GM12878 (cell line): Measurements from ENCODE around the gene IGF2BP2. TPM values are rescaled to one million over a fixed set of nuclear protein-coding genes. Genes with fewer than 3 reads are reported as not detected.

Source experiments
- EP300 ChIP-seq, 2 experiments: fragments of 150-350 bp in 1 of 2; IDR thresholded peaks; 2 replicates each; pipeline ENCODE4 v1.6.1; 2011 to 2012; ENCODE audit warnings: low read depth in 2 of 2, low read length in 2 of 2, borderline replicate concordance in 1 of 2, improper control_type of control experiment in 1 of 2, inconsistent platforms in 1 of 2; ENCODE audit not compliant: control insufficient read depth in 1 of 2
- SIN3A ChIP-seq: IDR thresholded peaks from 2 replicates; pipeline ENCODE4 v1.6.1; 2012; ENCODE audit warnings: low read depth, low read length, improper control_type of control experiment
- SIX5 ChIP-seq: IDR thresholded peaks from 2 replicates; pipeline ENCODE4 v1.6.1; 2011; ENCODE audit warnings: mild to moderate bottlenecking, low read depth, low read length, moderate library complexity; ENCODE audit not compliant: severe bottlenecking
- TCF7 ChIP-seq: IDR thresholded peaks from 2 replicates; pipeline ENCODE4 v1.6.1; 2014; ENCODE audit warnings: antibody characterized with exemption, borderline replicate concordance
- ZBED1 ChIP-seq: IDR thresholded peaks from 2 replicates; pipeline ENCODE4 v1.6.1; 2016; ENCODE audit warnings: borderline replicate concordance
- polyA plus RNA-seq, 11 experiments: library from polyadenylated mRNA; depleted of rRNA in 4 of 11; unstranded in 6 of 11; stranded (reverse) in 5 of 11; fragments of >200 nt; fragmentation: Nextera tagmentation in 4 of 11; fragmentation: Illumina TruSeq in 1 of 11; extraction: Ambion mirVana in 4 of 11; extraction: Trizol in 1 of 11; gene quantifications; 1 replicate in 1 of 11; 2 replicates in 10 of 11; pipeline versions ENCODE4 v1.2.1 to v1.2.3, GENCODE V29; 2011 to 2016; ENCODE audit warnings: inconsistent platforms in 2 of 11, missing spikeins in 2 of 11, low read depth in 1 of 11
- total RNA-seq, 4 experiments: library from RNA; depleted of rRNA in 3 of 4; stranded (reverse); fragments of >200 nt in 3 of 4; fragmentation: Illumina TruSeq in 1 of 4; extraction: Trizol in 1 of 4; gene quantifications; 2 replicates each; pipeline versions ENCODE4 v1.2.1 to v1.2.3, GENCODE V29; 2013 to 2021
- TF ChIP-seq, protein P1 (sequence below): IDR thresholded peaks from 2 replicates; pipeline ENCODE4 v1.6.1; 2012; ENCODE audit warnings: improper control_type of control experiment, low read depth, low read length; ENCODE audit not compliant: insufficient replicate concordance
- TF ChIP-seq, protein P2 (sequence below): fragments of 450-650 bp; IDR thresholded peaks from 2 replicates; pipeline ENCODE4 v1.6.1; 2017; ENCODE audit warnings: mild to moderate bottlenecking, moderate library complexity
- TF ChIP-seq, protein P3 (sequence below): fragments of 450-650 bp; IDR thresholded peaks from 2 replicates; pipeline ENCODE4 v1.6.1; 2016; ENCODE audit warnings: mild to moderate bottlenecking
- TF ChIP-seq, protein P4 (sequence below): fragments of 450-650 bp; IDR thresholded peaks from 2 replicates; pipeline ENCODE4 v1.6.1; 2018; ENCODE audit warnings: mild to moderate bottlenecking, low read depth, moderate library complexity; ENCODE audit not compliant: partially characterized antibody

IGF2BP2 gene
- total and polyA plus RNA-seq, 10 of the 15 experiments (the other 5 are each of a cell fraction or from before 2014, with no cell fraction given) = 0.25 to 0.72 TPM; not detected in 8

DNA sequence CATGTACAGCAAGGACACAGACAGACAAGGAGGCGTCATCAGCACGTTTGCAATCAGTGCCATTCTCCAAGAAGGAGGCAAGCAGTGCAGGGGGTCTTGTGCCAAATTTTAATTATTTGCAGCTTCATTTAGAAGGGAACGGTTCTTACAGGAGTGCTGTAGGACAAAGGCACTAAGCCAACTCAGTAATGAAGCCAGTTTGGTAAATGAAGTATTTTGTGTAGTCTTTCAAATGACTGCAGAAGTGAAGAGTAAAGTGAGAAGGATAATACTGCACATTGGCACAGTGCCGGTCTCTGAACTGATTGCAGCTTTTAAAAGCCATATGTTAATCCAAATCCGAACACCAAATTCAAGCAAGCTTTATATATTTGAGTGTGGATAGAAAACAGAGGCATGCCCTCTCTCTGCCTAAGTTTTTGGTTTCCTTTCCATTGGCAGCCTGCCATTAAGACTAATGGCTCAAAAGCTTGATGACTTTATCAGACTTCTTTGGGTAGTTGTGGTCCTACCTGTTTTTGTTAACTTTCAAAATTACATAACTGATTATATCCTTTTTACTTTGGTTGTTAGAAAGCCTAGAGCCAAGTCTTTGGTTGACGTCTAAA is 137.5 kb downstream of the IGF2BP2 start (continued):
- TF ChIP-seq, protein P1, sequence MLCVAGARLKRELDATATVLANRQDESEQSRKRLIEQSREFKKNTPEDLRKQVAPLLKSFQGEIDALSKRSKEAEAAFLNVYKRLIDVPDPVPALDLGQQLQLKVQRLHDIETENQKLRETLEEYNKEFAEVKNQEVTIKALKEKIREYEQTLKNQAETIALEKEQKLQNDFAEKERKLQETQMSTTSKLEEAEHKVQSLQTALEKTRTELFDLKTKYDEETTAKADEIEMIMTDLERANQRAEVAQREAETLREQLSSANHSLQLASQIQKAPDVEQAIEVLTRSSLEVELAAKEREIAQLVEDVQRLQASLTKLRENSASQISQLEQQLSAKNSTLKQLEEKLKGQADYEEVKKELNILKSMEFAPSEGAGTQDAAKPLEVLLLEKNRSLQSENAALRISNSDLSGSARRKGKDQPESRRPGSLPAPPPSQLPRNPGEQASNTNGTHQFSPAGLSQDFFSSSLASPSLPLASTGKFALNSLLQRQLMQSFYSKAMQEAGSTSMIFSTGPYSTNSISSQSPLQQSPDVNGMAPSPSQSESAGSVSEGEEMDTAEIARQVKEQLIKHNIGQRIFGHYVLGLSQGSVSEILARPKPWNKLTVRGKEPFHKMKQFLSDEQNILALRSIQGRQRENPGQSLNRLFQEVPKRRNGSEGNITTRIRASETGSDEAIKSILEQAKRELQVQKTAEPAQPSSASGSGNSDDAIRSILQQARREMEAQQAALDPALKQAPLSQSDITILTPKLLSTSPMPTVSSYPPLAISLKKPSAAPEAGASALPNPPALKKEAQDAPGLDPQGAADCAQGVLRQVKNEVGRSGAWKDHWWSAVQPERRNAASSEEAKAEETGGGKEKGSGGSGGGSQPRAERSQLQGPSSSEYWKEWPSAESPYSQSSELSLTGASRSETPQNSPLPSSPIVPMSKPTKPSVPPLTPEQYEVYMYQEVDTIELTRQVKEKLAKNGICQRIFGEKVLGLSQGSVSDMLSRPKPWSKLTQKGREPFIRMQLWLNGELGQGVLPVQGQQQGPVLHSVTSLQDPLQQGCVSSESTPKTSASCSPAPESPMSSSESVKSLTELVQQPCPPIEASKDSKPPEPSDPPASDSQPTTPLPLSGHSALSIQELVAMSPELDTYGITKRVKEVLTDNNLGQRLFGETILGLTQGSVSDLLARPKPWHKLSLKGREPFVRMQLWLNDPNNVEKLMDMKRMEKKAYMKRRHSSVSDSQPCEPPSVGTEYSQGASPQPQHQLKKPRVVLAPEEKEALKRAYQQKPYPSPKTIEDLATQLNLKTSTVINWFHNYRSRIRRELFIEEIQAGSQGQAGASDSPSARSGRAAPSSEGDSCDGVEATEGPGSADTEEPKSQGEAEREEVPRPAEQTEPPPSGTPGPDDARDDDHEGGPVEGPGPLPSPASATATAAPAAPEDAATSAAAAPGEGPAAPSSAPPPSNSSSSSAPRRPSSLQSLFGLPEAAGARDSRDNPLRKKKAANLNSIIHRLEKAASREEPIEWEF = no peak
- TF ChIP-seq TCF7 = no peak
- no peak for TF ChIP-seq SIX5
- TF ChIP-seq, protein P2, sequence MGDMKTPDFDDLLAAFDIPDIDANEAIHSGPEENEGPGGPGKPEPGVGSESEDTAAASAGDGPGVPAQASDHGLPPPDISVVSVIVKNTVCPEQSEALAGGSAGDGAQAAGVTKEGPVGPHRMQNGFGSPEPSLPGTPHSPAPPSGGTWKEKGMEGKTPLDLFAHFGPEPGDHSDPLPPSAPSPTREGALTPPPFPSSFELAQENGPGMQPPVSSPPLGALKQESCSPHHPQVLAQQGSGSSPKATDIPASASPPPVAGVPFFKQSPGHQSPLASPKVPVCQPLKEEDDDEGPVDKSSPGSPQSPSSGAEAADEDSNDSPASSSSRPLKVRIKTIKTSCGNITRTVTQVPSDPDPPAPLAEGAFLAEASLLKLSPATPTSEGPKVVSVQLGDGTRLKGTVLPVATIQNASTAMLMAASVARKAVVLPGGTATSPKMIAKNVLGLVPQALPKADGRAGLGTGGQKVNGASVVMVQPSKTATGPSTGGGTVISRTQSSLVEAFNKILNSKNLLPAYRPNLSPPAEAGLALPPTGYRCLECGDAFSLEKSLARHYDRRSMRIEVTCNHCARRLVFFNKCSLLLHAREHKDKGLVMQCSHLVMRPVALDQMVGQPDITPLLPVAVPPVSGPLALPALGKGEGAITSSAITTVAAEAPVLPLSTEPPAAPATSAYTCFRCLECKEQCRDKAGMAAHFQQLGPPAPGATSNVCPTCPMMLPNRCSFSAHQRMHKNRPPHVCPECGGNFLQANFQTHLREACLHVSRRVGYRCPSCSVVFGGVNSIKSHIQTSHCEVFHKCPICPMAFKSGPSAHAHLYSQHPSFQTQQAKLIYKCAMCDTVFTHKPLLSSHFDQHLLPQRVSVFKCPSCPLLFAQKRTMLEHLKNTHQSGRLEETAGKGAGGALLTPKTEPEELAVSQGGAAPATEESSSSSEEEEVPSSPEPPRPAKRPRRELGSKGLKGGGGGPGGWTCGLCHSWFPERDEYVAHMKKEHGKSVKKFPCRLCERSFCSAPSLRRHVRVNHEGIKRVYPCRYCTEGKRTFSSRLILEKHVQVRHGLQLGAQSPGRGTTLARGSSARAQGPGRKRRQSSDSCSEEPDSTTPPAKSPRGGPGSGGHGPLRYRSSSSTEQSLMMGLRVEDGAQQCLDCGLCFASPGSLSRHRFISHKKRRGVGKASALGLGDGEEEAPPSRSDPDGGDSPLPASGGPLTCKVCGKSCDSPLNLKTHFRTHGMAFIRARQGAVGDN = no peak
- TF ChIP-seq, protein P3, sequence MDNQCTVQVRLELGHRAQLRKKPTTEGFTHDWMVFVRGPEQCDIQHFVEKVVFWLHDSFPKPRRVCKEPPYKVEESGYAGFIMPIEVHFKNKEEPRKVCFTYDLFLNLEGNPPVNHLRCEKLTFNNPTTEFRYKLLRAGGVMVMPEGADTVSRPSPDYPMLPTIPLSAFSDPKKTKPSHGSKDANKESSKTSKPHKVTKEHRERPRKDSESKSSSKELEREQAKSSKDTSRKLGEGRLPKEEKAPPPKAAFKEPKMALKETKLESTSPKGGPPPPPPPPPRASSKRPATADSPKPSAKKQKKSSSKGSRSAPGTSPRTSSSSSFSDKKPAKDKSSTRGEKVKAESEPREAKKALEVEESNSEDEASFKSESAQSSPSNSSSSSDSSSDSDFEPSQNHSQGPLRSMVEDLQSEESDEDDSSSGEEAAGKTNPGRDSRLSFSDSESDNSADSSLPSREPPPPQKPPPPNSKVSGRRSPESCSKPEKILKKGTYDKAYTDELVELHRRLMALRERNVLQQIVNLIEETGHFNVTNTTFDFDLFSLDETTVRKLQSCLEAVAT = no peak
- TF ChIP-seq, protein P4, sequence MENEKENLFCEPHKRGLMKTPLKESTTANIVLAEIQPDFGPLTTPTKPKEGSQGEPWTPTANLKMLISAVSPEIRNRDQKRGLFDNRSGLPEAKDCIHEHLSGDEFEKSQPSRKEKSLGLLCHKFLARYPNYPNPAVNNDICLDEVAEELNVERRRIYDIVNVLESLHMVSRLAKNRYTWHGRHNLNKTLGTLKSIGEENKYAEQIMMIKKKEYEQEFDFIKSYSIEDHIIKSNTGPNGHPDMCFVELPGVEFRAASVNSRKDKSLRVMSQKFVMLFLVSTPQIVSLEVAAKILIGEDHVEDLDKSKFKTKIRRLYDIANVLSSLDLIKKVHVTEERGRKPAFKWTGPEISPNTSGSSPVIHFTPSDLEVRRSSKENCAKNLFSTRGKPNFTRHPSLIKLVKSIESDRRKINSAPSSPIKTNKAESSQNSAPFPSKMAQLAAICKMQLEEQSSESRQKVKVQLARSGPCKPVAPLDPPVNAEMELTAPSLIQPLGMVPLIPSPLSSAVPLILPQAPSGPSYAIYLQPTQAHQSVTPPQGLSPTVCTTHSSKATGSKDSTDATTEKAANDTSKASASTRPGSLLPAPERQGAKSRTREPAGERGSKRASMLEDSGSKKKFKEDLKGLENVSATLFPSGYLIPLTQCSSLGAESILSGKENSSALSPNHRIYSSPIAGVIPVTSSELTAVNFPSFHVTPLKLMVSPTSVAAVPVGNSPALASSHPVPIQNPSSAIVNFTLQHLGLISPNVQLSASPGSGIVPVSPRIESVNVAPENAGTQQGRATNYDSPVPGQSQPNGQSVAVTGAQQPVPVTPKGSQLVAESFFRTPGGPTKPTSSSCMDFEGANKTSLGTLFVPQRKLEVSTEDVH = no peak
- TF ChIP-seq ZBED1 = no peak
- no peak for TF ChIP-seq EP300 (IDR thresholded peaks at IDR 0.05; ENCODE audit: borderline replicate concordance in 1 of 2, control insufficient read depth in 1 of 2, low read depth in 2 of 2, low read length in 2 of 2)
- no peak for TF ChIP-seq SIN3A
